HEK293T (cell line): Measurements from ENCODE around the gene ERC2.

Experiments
- CTCF ChIA-PET: fragments of 350-600 bp; formaldehyde crosslinking; extraction: SDS; loops from one replicate; lab custom pipeline; 2021; ENCODE audit warnings: antibody characterized with exemption, inconsistent platforms; lab: Yijun Ruan, JAX
- POLR2A ChIA-PET: fragments of 350-600 bp; formaldehyde crosslinking; extraction: SDS; loops from one replicate; lab custom pipeline; 2020; ENCODE audit warnings: antibody characterized with exemption, inconsistent platforms; lab: Yijun Ruan, JAX
- DNase-seq: peaks from one replicate; pipeline ENCODE4 v3.0.0; 2012; ENCODE audit warnings: mixed read lengths; ENCODE audit errors: extremely low spot score
- ARNT ChIP-seq: fragments of 450-650 bp; IDR thresholded peaks from 2 replicates; pipeline ENCODE4 v1.6.1; 2017; ENCODE audit warnings: mild to moderate bottlenecking
- BHLHE40 ChIP-seq: fragments of 450-650 bp; IDR thresholded peaks from 2 replicates; pipeline ENCODE4 v1.6.1; 2016; ENCODE audit warnings: mild to moderate bottlenecking, moderate library complexity, borderline replicate concordance
- CTBP1 ChIP-seq: fragments of 450-650 bp; IDR thresholded peaks from 2 replicates; pipeline ENCODE4 v1.6.1; 2016; ENCODE audit warnings: borderline replicate concordance
- ELF4 ChIP-seq: fragments of 450-650 bp; IDR thresholded peaks from 2 replicates; pipeline ENCODE4 v1.6.1; 2017; ENCODE audit warnings: antibody characterized with exemption
- FOXA1 ChIP-seq: fragments of 450-650 bp; IDR thresholded peaks from 2 replicates; pipeline ENCODE4 v1.6.1; 2016; ENCODE audit warnings: mild to moderate bottlenecking
- FOXK2 ChIP-seq: fragments of 450-650 bp; IDR thresholded peaks from 2 replicates; pipeline ENCODE4 v1.6.1; 2016; ENCODE audit warnings: mild to moderate bottlenecking
- FOXM1 ChIP-seq: fragments of 450-650 bp; IDR thresholded peaks from 2 replicates; pipeline ENCODE4 v1.6.1; 2017; ENCODE audit warnings: mild to moderate bottlenecking, borderline replicate concordance
- HDGF ChIP-seq: fragments of 450-650 bp; IDR thresholded peaks from 2 replicates; pipeline ENCODE4 v1.6.1; 2017; ENCODE audit warnings: antibody characterized with exemption, borderline replicate concordance
- L3MBTL2 ChIP-seq: fragments of 450-650 bp; conservative IDR thresholded peaks from 2 replicates; pipeline ENCODE4 v1.6.1; 2016; ENCODE audit warnings: mild to moderate bottlenecking
- LEF1 ChIP-seq: fragments of 450-650 bp; IDR thresholded peaks from 2 replicates; pipeline ENCODE4 v1.6.1; 2017; ENCODE audit warnings: mild to moderate bottlenecking, borderline replicate concordance
- NFRKB ChIP-seq: fragments of 450-650 bp; IDR thresholded peaks from 2 replicates; pipeline ENCODE4 v1.6.1; 2016; ENCODE audit warnings: mild to moderate bottlenecking, moderate library complexity
- SP1 ChIP-seq: fragments of 450-650 bp; IDR thresholded peaks from 2 replicates; pipeline ENCODE4 v1.6.1; 2017
- SUZ12 ChIP-seq: fragments of 450-650 bp; IDR thresholded peaks from 2 replicates; pipeline ENCODE4 v1.6.1; 2016; ENCODE audit warnings: mild to moderate bottlenecking
- TARDBP ChIP-seq: fragments of 450-650 bp; IDR thresholded peaks from 2 replicates; pipeline ENCODE4 v1.6.1; 2016
- ZNF384 ChIP-seq: fragments of 450-650 bp; IDR thresholded peaks from 2 replicates; pipeline ENCODE4 v1.6.1; 2016
- TF ChIP-seq, protein P1 (sequence below): fragments of 450-650 bp; IDR thresholded peaks from 2 replicates; pipeline ENCODE4 v1.6.1; 2016

The ERC2 gene

DNA sequence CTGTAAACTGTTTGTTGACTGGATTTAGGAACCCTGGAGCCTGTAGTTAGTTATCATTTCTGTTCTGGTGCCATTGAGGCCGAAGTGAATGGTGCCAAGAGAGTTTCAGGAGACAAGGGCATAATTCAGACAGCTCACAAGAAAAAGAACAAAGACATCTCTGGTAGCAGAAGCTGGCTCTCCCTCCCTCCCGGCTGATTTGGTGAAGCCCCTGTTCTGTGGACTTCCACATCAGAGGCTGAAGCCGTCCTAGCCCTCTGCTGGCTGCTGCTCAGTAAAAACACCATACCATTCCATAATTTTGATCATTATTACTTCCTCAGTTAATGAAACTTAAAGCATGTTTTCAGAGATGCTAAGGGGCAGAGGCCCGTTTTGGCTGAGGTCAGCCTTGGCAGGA, 599.9 kb downstream of the ERC2 start:
- CTCF ChIA-PET: no interaction called here
- TF ChIP-seq FOXM1 (no peak), L3MBTL2 (no peak), FOXA1 (no peak), SUZ12 (no peak), HDGF (no peak), FOXK2 (no peak), SP1 (no peak), ZNF384 (no peak), LEF1 (no peak), CTBP1 (no peak), ARNT (no peak), NFRKB (no peak)
- TF ChIP-seq, protein P1, sequence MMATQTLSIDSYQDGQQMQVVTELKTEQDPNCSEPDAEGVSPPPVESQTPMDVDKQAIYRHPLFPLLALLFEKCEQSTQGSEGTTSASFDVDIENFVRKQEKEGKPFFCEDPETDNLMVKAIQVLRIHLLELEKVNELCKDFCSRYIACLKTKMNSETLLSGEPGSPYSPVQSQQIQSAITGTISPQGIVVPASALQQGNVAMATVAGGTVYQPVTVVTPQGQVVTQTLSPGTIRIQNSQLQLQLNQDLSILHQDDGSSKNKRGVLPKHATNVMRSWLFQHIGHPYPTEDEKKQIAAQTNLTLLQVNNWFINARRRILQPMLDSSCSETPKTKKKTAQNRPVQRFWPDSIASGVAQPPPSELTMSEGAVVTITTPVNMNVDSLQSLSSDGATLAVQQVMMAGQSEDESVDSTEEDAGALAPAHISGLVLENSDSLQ: no peak

GRCh38 chr3:55863028-55863427, 605.2 kb downstream of the ERC2 start:
- TF ChIP-seq FOXA1 (no peak), LEF1 (no peak), NFRKB (no peak), BHLHE40 (no peak), SP1 (no peak), FOXK2 (no peak), ZNF384 (no peak), ELF4 (no peak), CTBP1 (no peak), FOXM1 (no peak)
- ChIA-PET POLR2A (no interaction called here), CTCF (no interaction called here)
- DNase-seq: no peak

More for the DNA sequence above, 599.9 kb downstream of the ERC2 start:
- POLR2A ChIA-PET: no interaction called here
- DNase-seq: no peak

DNA sequence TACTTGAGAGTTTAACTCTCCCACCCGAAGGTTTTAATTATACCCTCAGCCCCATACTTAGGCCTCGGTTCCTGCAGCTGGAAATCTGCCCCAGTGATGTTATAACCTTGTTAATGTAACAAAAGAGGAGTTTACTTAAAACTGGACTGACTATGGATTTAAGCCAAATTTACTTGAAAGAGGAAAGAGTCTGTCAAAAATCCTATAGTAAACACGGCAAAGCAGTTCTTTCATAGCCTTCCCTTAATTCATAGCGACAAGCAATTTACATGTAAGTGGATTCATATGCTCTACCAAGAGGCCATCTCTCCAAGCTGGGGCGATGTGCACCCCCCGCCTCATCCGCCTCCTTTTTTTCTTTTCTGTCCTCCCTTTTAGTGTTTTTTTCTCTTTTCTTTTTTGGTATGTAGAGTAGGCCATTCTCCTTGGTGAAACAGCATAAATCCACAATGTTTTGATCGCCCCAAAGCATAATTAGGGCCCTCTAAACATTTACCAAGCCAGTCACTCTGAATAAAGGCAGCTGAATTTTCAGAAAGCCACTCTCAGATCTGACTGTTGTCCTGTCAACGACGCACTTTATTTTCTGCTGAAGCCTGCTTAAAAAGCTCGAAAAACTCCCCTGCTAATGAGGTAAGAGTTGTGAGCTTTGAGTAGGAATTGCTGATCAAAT, 608.1 kb downstream of the ERC2 start:
- no peak for DNase-seq
- POLR2A ChIA-PET: no interaction called here
- CTCF ChIA-PET: no interaction called here
- TF ChIP-seq NFRKB (no peak), HDGF (no peak), CTBP1 (no peak)

- POLR2A ChIA-PET: no interaction called here
- DNase-seq: no peak
- CTCF ChIA-PET: no interaction called here
- TF ChIP-seq NFRKB (no peak), TARDBP (no peak), LEF1 (no peak), SP1 (no peak), FOXM1 (no peak), L3MBTL2 (no peak), BHLHE40 (no peak), ZNF384 (no peak)
Measured at GRCh38 chr3:55859305-55859704, 609.0 kb downstream of the ERC2 start.

- no peak for TF ChIP-seq ARNT
- no peak for TF ChIP-seq SP1
- TF ChIP-seq SUZ12: no peak
- TF ChIP-seq FOXK2: no peak
- TF ChIP-seq FOXM1: no peak
- TF ChIP-seq, protein P1: no peak
- no peak for TF ChIP-seq CTBP1
- no peak for TF ChIP-seq ZNF384
- TF ChIP-seq FOXA1: no peak
- no peak for TF ChIP-seq NFRKB
- no peak for TF ChIP-seq LEF1
- no peak for TF ChIP-seq BHLHE40
- ChIA-PET CTCF (interaction anchor here (0.6 to 0.9 kb wide), 2 partner anchors 19 to 711 kb away, joined by 3 to 4 read pairs; no protein-coding TSS in a partner anchor), POLR2A (no interaction called here)
- no peak for DNase-seq
Measured at GRCh38 chr3:55858727-55859126, 609.5 kb downstream of the ERC2 start.

DNA sequence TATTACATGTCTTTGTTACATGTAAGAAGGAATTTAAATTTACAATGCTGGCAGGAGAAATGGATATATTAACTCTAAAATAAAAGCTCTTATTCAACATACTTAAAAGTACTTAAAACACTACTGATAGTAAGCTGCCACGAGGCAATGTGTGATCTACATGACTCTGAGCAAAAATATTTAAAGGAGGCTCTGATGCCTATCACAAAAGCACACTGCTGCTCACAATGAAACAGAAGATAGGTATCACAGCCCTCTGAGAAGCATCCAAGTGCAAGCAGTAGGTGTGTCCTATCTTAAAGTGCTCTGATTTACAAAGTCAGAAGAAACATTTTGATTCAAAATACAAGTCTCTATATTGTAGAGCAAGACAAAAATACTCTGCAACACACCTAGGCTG, 610.0 kb downstream of the ERC2 start:
- TF ChIP-seq ARNT (no peak), FOXK2 (no peak), LEF1 (no peak), TARDBP (no peak), SP1 (no peak), ELF4 (no peak), L3MBTL2 (no peak), SUZ12 (no peak), BHLHE40 (no peak), FOXA1 (no peak), ZNF384 (no peak), FOXM1 (no peak), HDGF (no peak), CTBP1 (no peak), NFRKB (no peak)
- TF ChIP-seq, protein P1: no peak
- no peak for DNase-seq
- POLR2A ChIA-PET: no interaction called here
- CTCF ChIA-PET: interaction anchor here (0.6 to 0.9 kb wide), 2 partner anchors 20 to 711 kb away, joined by 3 to 4 read pairs; no protein-coding TSS in a partner anchor
